GM18526 (cell line): ENCODE measurements around the gene NDUFS6.

Experiments used
- POLR2A ChIP-seq: IDR thresholded peaks from 3 replicates; pipeline ENCODE4 v1.6.1; 2011; ENCODE audit not compliant: insufficient read length; ENCODE audit errors: extremely low read depth

Gene NDUFS6

GRCh38 chr5:1851290-1851934 is 50.2 kb downstream of the NDUFS6 start:
- no peak for TF ChIP-seq POLR2A

- no peak for TF ChIP-seq POLR2A
These were observed 51.2 kb downstream of the NDUFS6 start for GRCh38 chr5:1852324-1852947.

- TF ChIP-seq POLR2A = no peak
These were observed 52.3 kb downstream of the NDUFS6 start for GRCh38 chr5:1853531-1853930.

GRCh38 chr5:1855075-1855474 is 53.9 kb downstream of the NDUFS6 start:
- TF ChIP-seq POLR2A = no peak

GRCh38 chr5:1855596-1855995 is 54.4 kb downstream of the NDUFS6 start:
- TF ChIP-seq POLR2A = no peak

GRCh38 chr5:1856596-1857255 is 55.5 kb downstream of the NDUFS6 start:
- no peak for TF ChIP-seq POLR2A

- no peak for TF ChIP-seq POLR2A
These were observed 56.0 kb downstream of the NDUFS6 start for GRCh38 chr5:1857256-1857600.

GRCh38 chr5:1858436-1858835 is 57.2 kb downstream of the NDUFS6 start:
- TF ChIP-seq POLR2A = no peak

- TF ChIP-seq POLR2A = no peak
These were observed 57.9 kb downstream of the NDUFS6 start for GRCh38 chr5:1859099-1859498.

GRCh38 chr5:1860021-1860610 is 58.9 kb downstream of the NDUFS6 start:
- no peak for TF ChIP-seq POLR2A

- TF ChIP-seq POLR2A = no peak
These were observed 59.7 kb downstream of the NDUFS6 start for GRCh38 chr5:1860949-1861348.

GRCh38 chr5:1864896-1865440 is 63.8 kb downstream of the NDUFS6 start:
- TF ChIP-seq POLR2A = no peak

- TF ChIP-seq POLR2A = no peak
These were observed 64.3 kb downstream of the NDUFS6 start for GRCh38 chr5:1865486-1865885.
